PC-3 (cell line): ENCODE results near the gene TCEA2. TPM values are rescaled to one million over a fixed set of nuclear protein-coding genes. Genes with fewer than 3 reads are reported as not detected.

ENCODE experiments used
- ATAC-seq: fragments of 200-7000 bp; cut with Tn5 transposase; 2 replicates; pipeline ENCODE4 v1.9.1; 2020; ENCODE audit warnings: mild to moderate bottlenecking, moderate library complexity
- BruUV-seq: library from RNA; stranded (reverse); fragments of 400-500 nt; replicated peaks from 2 replicates; lab custom pipeline; 2021; lab: Mats Ljungman, UMichigan
- CTCF ChIA-PET: fragments of 300-600 bp; sonication (Branson Sonifier 250); formaldehyde crosslinking; loops from one replicate; lab custom pipeline; 2022; ENCODE audit warnings: antibody characterized with exemption; lab: Charles Lee
- POLR2A ChIA-PET: fragments of 300-600 bp; sonication (Branson Sonifier 250); formaldehyde crosslinking; loops from one replicate; lab custom pipeline; 2022; ENCODE audit warnings: antibody characterized with exemption; ENCODE audit not compliant: unreplicated experiment; lab: Charles Lee
- DNase-seq: peaks from one replicate; pipeline ENCODE4 v3.0.0-alpha.2; 2015
- H2AFZ ChIP-seq: fragments of 300-600 bp; sonication (generic); 2 replicates; pipeline ENCODE4 v1.6.0; 2016; ENCODE audit warnings: antibody characterized with exemption, low read length
- H3F3A ChIP-seq: fragments of 300-600 bp; sonication (generic); one replicate; pipeline ENCODE4 v1.6.0; 2017; ENCODE audit warnings: antibody characterized with exemption, low read length, control low read depth, mild to moderate bottlenecking; ENCODE audit not compliant: unreplicated experiment
- H3K27ac ChIP-seq: fragments of 300-600 bp; sonication (generic); 2 replicates; pipeline ENCODE4 v1.5.1; 2016; ENCODE audit warnings: mild to moderate bottlenecking, low read length
- H3K27me3 ChIP-seq: fragments of 300-600 bp; sonication (generic); 2 replicates; pipeline ENCODE4 v1.6.1; 2016; ENCODE audit warnings: low read length, mixed read lengths
- H3K36me3 ChIP-seq: fragments of 300-600 bp; sonication (generic); 2 replicates; pipeline ENCODE4 v1.6.1; 2016; ENCODE audit warnings: low read depth, mixed run types, low read length, mixed read lengths
- H3K4me1 ChIP-seq: fragments of 300-600 bp; sonication (generic); 2 replicates; pipeline ENCODE4 v1.5.1; 2016; ENCODE audit warnings: low read length; ENCODE audit not compliant: insufficient read depth
- H3K4me2 ChIP-seq: fragments of 300-600 bp; sonication (generic); 2 replicates; pipeline ENCODE4 v1.6.0; 2016; ENCODE audit warnings: low read length
- H3K4me3 ChIP-seq: fragments of 300-600 bp; sonication (generic); 2 replicates; pipeline ENCODE4 v1.5.1; 2016; ENCODE audit warnings: mild to moderate bottlenecking, low read length, mixed read lengths
- H3K79me2 ChIP-seq: fragments of 300-600 bp; sonication (generic); 2 replicates; pipeline ENCODE4 v1.6.1; 2017; ENCODE audit warnings: low read length, mixed read lengths
- H3K9ac ChIP-seq: fragments of 300-600 bp; sonication (generic); 2 replicates; pipeline ENCODE4 v1.6.0; 2016; ENCODE audit warnings: mild to moderate bottlenecking, low read length
- H3K9me2 ChIP-seq: fragments of 300-600 bp; sonication (generic); replicated peaks from 2 replicates; pipeline ENCODE4 v1.6.1; 2016; ENCODE audit warnings: mixed run types, low read length, mixed read lengths
- H3K9me3 ChIP-seq: fragments of 300-600 bp; sonication (generic); 2 replicates; pipeline ENCODE4 v1.6.1; 2016; ENCODE audit warnings: low read length, mixed read lengths
- H4K20me1 ChIP-seq: fragments of 300-600 bp; sonication (generic); 2 replicates; pipeline ENCODE4 v1.6.1; 2016; ENCODE audit warnings: low read length, mixed read lengths
- EZH2 ChIP-seq: fragments of 300-600 bp; sonication (generic); IDR thresholded peaks from one replicate; pipeline ENCODE4 v1.6.1; 2017; ENCODE audit warnings: antibody characterized with exemption, mild to moderate bottlenecking, low read length; ENCODE audit not compliant: unreplicated experiment
- EZH2phosphoT487 ChIP-seq: fragments of 300-600 bp; sonication (generic); IDR thresholded peaks from 2 replicates; pipeline ENCODE4 v1.6.1; 2018; ENCODE audit warnings: mild to moderate bottlenecking, antibody characterized with exemption, low read length, borderline replicate concordance
- intact Hi-C: fragments of 100-400 bp; cut with micrococcal nuclease; formaldehyde crosslinking; loops from 2 replicates; pipeline ENCODE4 v1.9.0; 2023
- total RNA-seq: library from RNA; depleted of rRNA; stranded (reverse); fragments of >200 nt; gene quantifications from 2 replicates; pipeline ENCODE4 v1.2.3, GENCODE V29; 2014
- TF ChIP-seq, protein P1 (sequence below): fragments of 300-600 bp; sonication (generic); conservative IDR thresholded peaks from 2 replicates; pipeline ENCODE4 v1.5.1; 2017; ENCODE audit warnings: antibody characterized with exemption, low read depth, mild to moderate bottlenecking, low read length

Gene TCEA2
- total RNA-seq, 1 experiment from 2014 or later, result 19.1 TPM

DNA sequence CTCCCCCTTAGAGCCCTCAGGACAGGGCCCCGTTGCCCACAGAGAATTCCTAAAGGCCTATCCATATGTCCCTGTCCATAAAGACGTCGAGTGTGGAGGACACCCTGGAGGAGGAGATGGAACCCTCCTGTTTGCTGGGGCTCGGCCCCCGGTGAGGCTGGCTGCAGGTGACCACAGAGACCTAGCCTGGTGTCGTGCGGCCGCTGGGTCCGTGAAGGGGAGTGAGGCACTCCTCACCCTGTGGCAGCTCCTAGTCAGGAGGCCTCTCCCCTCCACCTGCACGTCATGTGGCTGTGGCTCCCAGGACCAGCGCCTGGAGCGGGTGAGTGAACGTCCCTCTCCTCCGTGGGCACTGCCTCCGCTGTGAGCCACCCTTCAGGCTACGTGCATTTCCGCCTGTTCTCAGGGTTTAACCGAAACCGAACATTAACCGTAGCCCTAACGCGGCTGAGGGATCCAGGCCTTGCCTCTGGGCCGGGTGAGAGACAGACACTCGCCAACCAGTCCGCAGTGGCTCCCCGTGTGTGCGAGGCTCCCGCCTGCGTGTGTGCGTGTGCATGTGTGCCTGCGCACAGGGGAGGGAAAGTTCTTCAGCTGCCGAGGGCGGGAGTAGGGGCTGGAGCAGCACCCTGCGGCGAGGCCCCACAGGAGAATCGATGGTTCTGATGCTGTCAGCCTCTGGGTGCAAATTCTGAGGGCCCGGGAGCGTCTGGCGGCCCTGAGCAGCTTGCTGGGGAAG is 5.9 kb upstream of the TCEA2 start:
- CTCF ChIA-PET, result interaction anchor here (0.6 kb wide), 1 partner anchor 26 kb away, joined by 3 read pairs; no protein-coding TSS in a partner anchor

DNA sequence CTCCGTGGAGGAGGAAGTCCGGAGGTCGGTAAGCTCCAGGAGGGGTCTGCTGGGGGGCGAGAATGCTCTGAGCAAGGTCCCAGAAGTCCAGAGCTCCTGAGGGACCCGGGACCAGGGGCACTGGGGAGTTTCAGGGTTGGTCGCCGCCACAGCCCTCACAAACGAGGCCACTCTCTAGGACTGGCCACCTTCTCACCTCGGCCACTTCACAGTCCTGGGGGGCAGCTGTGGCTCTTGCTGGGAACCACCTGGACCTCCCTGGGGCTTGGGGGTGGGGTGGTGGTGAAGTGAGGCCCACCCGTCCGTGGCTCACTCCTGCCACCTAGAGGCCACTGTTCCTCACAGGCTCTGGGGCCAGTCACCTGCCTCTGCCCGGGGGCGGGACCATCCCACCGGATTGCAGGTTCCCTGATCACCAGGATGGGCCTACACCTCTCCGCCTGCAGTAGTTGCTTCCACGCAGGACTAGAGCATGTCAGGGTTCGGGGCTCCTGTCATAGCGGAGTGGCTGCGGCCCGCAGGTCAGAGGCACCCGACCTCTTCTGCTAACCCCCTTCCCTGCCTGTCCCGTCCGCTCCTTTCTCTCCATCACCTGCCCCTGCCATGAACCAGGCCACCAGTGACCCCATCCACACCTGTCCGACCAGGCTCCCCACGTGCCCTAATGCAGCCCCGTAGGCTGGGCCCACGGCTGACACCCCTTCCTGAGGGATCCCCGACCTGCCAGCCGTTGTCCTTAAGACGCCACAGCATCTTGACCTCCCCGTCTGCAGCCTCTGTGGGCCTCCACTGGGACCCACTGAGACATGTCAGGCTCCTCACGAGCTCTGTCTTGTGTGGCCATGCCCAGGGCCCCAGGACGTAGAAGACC is 5.1 kb upstream of the TCEA2 start:
- no peaks in the 10 kb centered on the region for H3K79me2 ChIP-seq
- H2AFZ ChIP-seq, result peak overlapping the region; percentile 36; the same call in 1 of the 2 replicates
- no peaks in the 10 kb centered on the region for H3K9me2 ChIP-seq
- ChIA-PET CTCF (interaction anchor here (0.6 kb wide), 1 partner anchor 25 kb away, joined by 3 read pairs; no protein-coding TSS in a partner anchor), POLR2A (no interaction called here)
- H3F3A ChIP-seq, result no peaks in the 10 kb centered on the region
- DNase-seq, result peak; percentile 83
- peaks cover 16% of the 10 kb centered on the region for H3K4me1 ChIP-seq
- no peaks in the 10 kb centered on the region for H3K36me3 ChIP-seq
- no peaks in the 10 kb centered on the region for H3K9me3 ChIP-seq
- H3K27ac ChIP-seq, result no peak overlapping the region
- H4K20me1 ChIP-seq, result no peaks in the 10 kb centered on the region
- no peak overlapping the region for H3K4me3 ChIP-seq
- TF ChIP-seq EZH2 (no peak), EZH2phosphoT487 (no peak)
- TF ChIP-seq, protein P1, sequence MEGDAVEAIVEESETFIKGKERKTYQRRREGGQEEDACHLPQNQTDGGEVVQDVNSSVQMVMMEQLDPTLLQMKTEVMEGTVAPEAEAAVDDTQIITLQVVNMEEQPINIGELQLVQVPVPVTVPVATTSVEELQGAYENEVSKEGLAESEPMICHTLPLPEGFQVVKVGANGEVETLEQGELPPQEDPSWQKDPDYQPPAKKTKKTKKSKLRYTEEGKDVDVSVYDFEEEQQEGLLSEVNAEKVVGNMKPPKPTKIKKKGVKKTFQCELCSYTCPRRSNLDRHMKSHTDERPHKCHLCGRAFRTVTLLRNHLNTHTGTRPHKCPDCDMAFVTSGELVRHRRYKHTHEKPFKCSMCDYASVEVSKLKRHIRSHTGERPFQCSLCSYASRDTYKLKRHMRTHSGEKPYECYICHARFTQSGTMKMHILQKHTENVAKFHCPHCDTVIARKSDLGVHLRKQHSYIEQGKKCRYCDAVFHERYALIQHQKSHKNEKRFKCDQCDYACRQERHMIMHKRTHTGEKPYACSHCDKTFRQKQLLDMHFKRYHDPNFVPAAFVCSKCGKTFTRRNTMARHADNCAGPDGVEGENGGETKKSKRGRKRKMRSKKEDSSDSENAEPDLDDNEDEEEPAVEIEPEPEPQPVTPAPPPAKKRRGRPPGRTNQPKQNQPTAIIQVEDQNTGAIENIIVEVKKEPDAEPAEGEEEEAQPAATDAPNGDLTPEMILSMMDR, result peak; percentile 83
- peak overlapping the region; percentile 18; the same call in 1 of the 2 replicates for H3K4me2 ChIP-seq
- intact Hi-C loops, result no loop called here
- no peak overlapping the region for H3K9ac ChIP-seq
- no peaks in the 10 kb centered on the region for H3K27me3 ChIP-seq
- peak; percentile 82 for ATAC-seq
- BruUV-seq, result no TSS peak

More for the DNA sequence above, 5.9 kb upstream of the TCEA2 start:
- ATAC-seq (no peak), DNase-seq (no peak)
- Histone ChIP-seq H3K4me3 (no peak overlapping the region), H3K27ac (no peak overlapping the region), H3K27me3 (no peaks in the 10 kb centered on the region), H3K36me3 (no peaks in the 10 kb centered on the region), H3K9me3 (no peaks in the 10 kb centered on the region), H2AFZ (no peak overlapping the region), H3K79me2 (no peaks in the 10 kb centered on the region), H3K4me2 (no peak overlapping the region), H3K9me2 (no peaks in the 10 kb centered on the region), H3K4me1 (peaks cover 10% of the 10 kb centered on the region), H4K20me1 (no peaks in the 10 kb centered on the region), H3F3A (no peaks in the 10 kb centered on the region), H3K9ac (no peak overlapping the region)
- no TSS peak for BruUV-seq
- intact Hi-C loops, result no loop called here
- POLR2A ChIA-PET, result no interaction called here
- TF ChIP-seq EZH2phosphoT487 (no peak), EZH2 (no peak)
- TF ChIP-seq, protein P1, result no peak
